ENCODE measurements around the gene SUSD3. TPM values are rescaled to one million over a fixed set of nuclear protein-coding genes. Genes with fewer than 3 reads are reported as not detected.
A peak's percentile ranks its signal among the peaks of the same experiment; 100 is the strongest.

Gene SUSD3
- total and polyA plus RNA-seq, 5 donors from 2014 or later: 68.7 to 229 (median 205) TPM

DNA sequence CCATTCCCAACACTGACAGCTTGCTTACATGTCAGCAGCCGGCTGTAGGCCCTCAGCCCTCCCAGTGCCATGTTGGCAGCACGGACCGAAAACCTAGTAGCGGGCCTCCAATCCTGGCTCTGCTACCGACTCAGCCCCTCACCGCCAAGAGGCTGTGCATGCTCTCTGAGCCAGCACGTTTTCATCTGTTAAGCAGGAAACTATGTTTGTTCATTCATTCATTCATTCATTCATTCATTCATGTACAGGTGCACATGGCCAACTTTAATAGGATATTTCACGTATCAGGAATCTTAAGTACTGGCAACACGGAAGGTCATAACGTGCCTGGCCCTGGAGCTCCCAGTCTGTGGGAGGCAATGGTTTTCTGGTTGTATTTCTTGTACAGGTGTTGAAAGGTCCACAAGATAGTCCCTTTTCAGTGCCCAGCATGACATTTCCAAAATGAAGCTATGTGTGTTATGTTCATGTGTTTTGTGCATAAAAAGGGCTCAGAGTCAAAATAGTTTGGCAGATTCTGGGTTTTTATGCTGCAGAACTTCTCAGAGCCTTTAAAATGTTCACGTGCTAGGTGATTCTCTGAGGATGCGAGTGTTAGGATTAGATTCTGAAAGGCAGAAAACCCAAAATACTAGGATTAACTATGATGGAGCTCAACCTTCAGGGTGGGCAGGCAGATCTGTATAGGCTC is 17.7 kb downstream of the SUSD3 start:
- Histone ChIP-seq H3K36me3 (ENCODE audit: control insufficient read depth, insufficient read depth, low read length) (peaks cover 68% of the 10 kb centered on the region), H3K27me3 (ENCODE audit: control insufficient read depth, insufficient read depth, low read length) (no peaks in the 10 kb centered on the region), H3K9me3 (ENCODE audit: control insufficient read depth in 2 of 2, low read length in 2 of 2) (no peaks in the 10 kb centered on the region), H3K4me1 (ENCODE audit: control insufficient read depth, insufficient read depth, low read length, poor library complexity, severe bottlenecking) (peaks cover 18% of the 10 kb centered on the region), H3K4me3 (ENCODE audit: low read depth, low read length) (no peak overlapping the region), H3K27ac (ENCODE audit: insufficient read depth, low read length, poor library complexity, severe bottlenecking) (no peak overlapping the region)
- ATAC-seq (ENCODE audit: low read depth in 2 of 2) (no peak), DNase-seq (no peak)
- Mint-ChIP-seq H3K4me3 (no peak overlapping the region), H3K4me1 (peaks cover 8 to 64% (median 22%) of the 10 kb centered on the region in 4 donors), H3K36me3 (peaks cover 33% of the 10 kb centered on the region), H3K27me3 (no peaks in the 10 kb centered on the region), H3K9me3 (no peaks in the 10 kb centered on the region), H3K27ac (peak overlapping the region in 1 of 3 donors; percentile 63)

- H3K36me3 ChIP-seq (ENCODE audit: control insufficient read depth, insufficient read depth, low read length): peaks cover 68% of the 10 kb centered on the region
- no peaks in the 10 kb centered on the region for H3K27me3 Mint-ChIP-seq
- DNase-seq (no peak), ATAC-seq (ENCODE audit: low read depth in 2 of 2) (no peak)
- no peak overlapping the region for H3K4me3 Mint-ChIP-seq
- H3K36me3 Mint-ChIP-seq: peaks cover 32% of the 10 kb centered on the region
- peaks cover 5 to 65% (median 22%) of the 10 kb centered on the region in 4 donors for H3K4me1 Mint-ChIP-seq
- H3K27ac ChIP-seq (ENCODE audit: insufficient read depth, low read length, poor library complexity, severe bottlenecking): no peak overlapping the region
- no peak overlapping the region for H3K4me3 ChIP-seq (ENCODE audit: low read depth, low read length)
- H3K9me3 Mint-ChIP-seq: no peaks in the 10 kb centered on the region
- H3K27me3 ChIP-seq (ENCODE audit: control insufficient read depth, insufficient read depth, low read length): no peaks in the 10 kb centered on the region
- no peaks in the 10 kb centered on the region for H3K9me3 ChIP-seq (ENCODE audit: control insufficient read depth in 2 of 2, low read length in 2 of 2)
- H3K27ac Mint-ChIP-seq: no peak overlapping the region
- H3K4me1 ChIP-seq (ENCODE audit: control insufficient read depth, insufficient read depth, low read length, poor library complexity, severe bottlenecking): peaks cover 15% of the 10 kb centered on the region
These were observed 18.3 kb downstream of the SUSD3 start for GRCh38 chr9:93076792-93077128.

- peaks cover 5 to 63% (median 22%) of the 10 kb centered on the region in 4 donors for H3K4me1 Mint-ChIP-seq
- Histone ChIP-seq H3K4me3 (ENCODE audit: low read depth, low read length) (no peak overlapping the region), H3K27me3 (ENCODE audit: control insufficient read depth, insufficient read depth, low read length) (no peaks in the 10 kb centered on the region), H3K4me1 (ENCODE audit: control insufficient read depth, insufficient read depth, low read length, poor library complexity, severe bottlenecking) (peaks cover 10% of the 10 kb centered on the region), H3K36me3 (ENCODE audit: control insufficient read depth, insufficient read depth, low read length) (peaks cover 66% of the 10 kb centered on the region), H3K9me3 (ENCODE audit: control insufficient read depth in 2 of 2, low read length in 2 of 2) (no peaks in the 10 kb centered on the region), H3K27ac (ENCODE audit: insufficient read depth, low read length, poor library complexity, severe bottlenecking) (no peak overlapping the region)
- H3K36me3 Mint-ChIP-seq: peaks cover 35% of the 10 kb centered on the region
- no peaks in the 10 kb centered on the region for H3K9me3 Mint-ChIP-seq
- H3K27ac Mint-ChIP-seq: peak overlapping the region in 2 of 3 donors; percentile 62 to 88
- no peak for DNase-seq
- no peaks in the 10 kb centered on the region for H3K27me3 Mint-ChIP-seq
- no peak for ATAC-seq (ENCODE audit: low read depth in 2 of 2)
- no peak overlapping the region for H3K4me3 Mint-ChIP-seq
These were observed 18.9 kb downstream of the SUSD3 start for GRCh38 chr9:93077367-93077766.

DNA sequence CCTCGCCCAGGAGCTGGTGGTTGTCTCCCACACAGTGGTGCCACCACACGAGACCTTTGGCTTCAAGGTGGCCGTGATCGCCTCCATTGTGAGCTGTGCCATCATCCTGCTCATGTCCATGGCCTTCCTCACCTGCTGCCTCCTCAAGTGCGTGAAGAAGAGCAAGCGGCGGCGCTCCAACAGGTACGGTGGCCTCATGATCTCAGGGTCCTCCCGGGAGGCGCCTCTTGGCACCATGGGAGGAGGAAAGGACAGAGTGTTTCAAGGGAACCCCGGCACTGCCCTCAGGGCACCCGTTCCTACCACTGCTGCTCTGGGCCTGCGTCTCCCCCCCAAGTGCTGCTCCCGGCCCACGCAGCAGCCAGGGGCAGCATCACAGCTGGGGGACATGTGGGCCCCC is 19.3 kb downstream of the SUSD3 start:
- Mint-ChIP-seq H3K27me3 (no peaks in the 10 kb centered on the region), H3K27ac (peak overlapping the region in 1 of 3 donors; percentile 62), H3K36me3 (peaks cover 32% of the 10 kb centered on the region), H3K4me1 (peaks cover 5 to 63% (median 18%) of the 10 kb centered on the region in 4 donors), H3K9me3 (no peaks in the 10 kb centered on the region), H3K4me3 (no peak overlapping the region)
- Histone ChIP-seq H3K4me1 (ENCODE audit: control insufficient read depth, insufficient read depth, low read length, poor library complexity, severe bottlenecking) (peaks cover 11% of the 10 kb centered on the region), H3K9me3 (ENCODE audit: control insufficient read depth in 2 of 2, low read length in 2 of 2) (no peaks in the 10 kb centered on the region), H3K27me3 (ENCODE audit: control insufficient read depth, insufficient read depth, low read length) (no peaks in the 10 kb centered on the region), H3K36me3 (ENCODE audit: control insufficient read depth, insufficient read depth, low read length) (peaks cover 64% of the 10 kb centered on the region), H3K4me3 (ENCODE audit: low read depth, low read length) (no peak overlapping the region), H3K27ac (ENCODE audit: insufficient read depth, low read length, poor library complexity, severe bottlenecking) (no peak overlapping the region)
- ATAC-seq (ENCODE audit: low read depth in 2 of 2) (no peak), DNase-seq (no peak)

DNA sequence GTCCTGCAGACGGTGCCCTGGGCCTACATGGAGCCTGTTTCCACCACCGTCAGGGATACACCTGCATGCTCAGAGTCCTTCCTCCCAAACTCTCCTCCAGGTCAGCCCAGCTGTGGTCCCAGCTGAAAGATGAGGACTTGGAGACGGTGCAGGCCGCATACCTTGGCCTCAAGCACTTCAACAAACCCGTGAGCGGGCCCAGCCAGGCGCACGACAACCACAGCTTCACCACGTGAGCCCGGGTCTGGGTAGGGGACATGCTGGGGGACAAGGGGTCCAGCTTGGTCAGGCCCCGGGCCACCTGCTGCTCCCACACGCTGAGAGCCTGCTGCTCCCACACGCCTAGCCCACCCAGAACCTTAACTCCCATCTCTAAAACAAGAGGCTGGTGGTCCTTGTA is 20.9 kb downstream of the SUSD3 start:
- H3K36me3 ChIP-seq (ENCODE audit: control insufficient read depth, insufficient read depth, low read length): peaks cover 62% of the 10 kb centered on the region
- Mint-ChIP-seq H3K36me3 (peaks cover 38% of the 10 kb centered on the region), H3K27ac (peak overlapping the region in 1 of 3 donors; percentile 85), H3K4me3 (no peak overlapping the region), H3K27me3 (no peaks in the 10 kb centered on the region), H3K4me1 (peaks cover 10 to 60% (median 24%) of the 10 kb centered on the region in 4 donors), H3K9me3 (peaks cover 0 to 4% (median 0%) of the 10 kb centered on the region in 7 donors)
- no peak overlapping the region for H3K27ac ChIP-seq (ENCODE audit: insufficient read depth, low read length, poor library complexity, severe bottlenecking)
- no peaks in the 10 kb centered on the region for H3K27me3 ChIP-seq (ENCODE audit: control insufficient read depth, insufficient read depth, low read length)
- no peak overlapping the region for H3K4me3 ChIP-seq (ENCODE audit: low read depth, low read length)
- H3K9me3 ChIP-seq (ENCODE audit: control insufficient read depth in 2 of 2, low read length in 2 of 2): no peaks in the 10 kb centered on the region
- no peak for DNase-seq
- H3K4me1 ChIP-seq (ENCODE audit: control insufficient read depth, insufficient read depth, low read length, poor library complexity, severe bottlenecking): peaks cover 25% of the 10 kb centered on the region
- ATAC-seq (ENCODE audit: low read depth in 2 of 2): no peak

DNA sequence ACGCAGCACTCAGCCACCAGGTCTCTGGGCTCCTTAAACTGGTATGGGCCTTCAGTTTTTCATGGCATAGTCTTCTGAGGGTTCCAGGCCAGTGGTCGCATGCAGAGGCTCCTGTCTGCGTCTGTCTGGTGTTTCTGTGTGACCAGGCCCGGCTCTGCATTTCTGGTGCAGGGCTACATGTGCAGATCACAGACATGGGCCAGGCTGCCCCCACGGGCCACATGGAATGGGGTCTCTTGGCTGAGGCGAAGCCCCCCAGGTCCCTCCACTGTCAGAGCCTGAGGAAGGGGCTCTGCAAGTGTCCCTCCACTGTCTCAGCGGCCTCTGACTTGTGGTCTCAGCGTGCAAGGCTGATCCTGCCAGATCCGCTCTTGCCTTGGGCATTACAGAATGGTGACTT is 21.9 kb downstream of the SUSD3 start:
- Mint-ChIP-seq H3K4me3 (no peak overlapping the region), H3K36me3 (peaks cover 41% of the 10 kb centered on the region), H3K9me3 (peaks cover 0 to 4% (median 0%) of the 10 kb centered on the region in 7 donors), H3K27ac (peak overlapping the region in 1 of 3 donors; percentile 68), H3K4me1 (peaks cover 5 to 50% (median 17%) of the 10 kb centered on the region in 4 donors), H3K27me3 (no peaks in the 10 kb centered on the region)
- no peaks in the 10 kb centered on the region for H3K9me3 ChIP-seq (ENCODE audit: control insufficient read depth in 2 of 2, low read length in 2 of 2)
- DNase-seq: no peak
- H3K36me3 ChIP-seq (ENCODE audit: control insufficient read depth, insufficient read depth, low read length): peaks cover 72% of the 10 kb centered on the region
- peaks cover 20% of the 10 kb centered on the region for H3K4me1 ChIP-seq (ENCODE audit: control insufficient read depth, insufficient read depth, low read length, poor library complexity, severe bottlenecking)
- H3K27ac ChIP-seq (ENCODE audit: insufficient read depth, low read length, poor library complexity, severe bottlenecking): no peak overlapping the region
- no peaks in the 10 kb centered on the region for H3K27me3 ChIP-seq (ENCODE audit: control insufficient read depth, insufficient read depth, low read length)
- H3K4me3 ChIP-seq (ENCODE audit: low read depth, low read length): no peak overlapping the region
- ATAC-seq (ENCODE audit: low read depth in 2 of 2): no peak

DNA sequence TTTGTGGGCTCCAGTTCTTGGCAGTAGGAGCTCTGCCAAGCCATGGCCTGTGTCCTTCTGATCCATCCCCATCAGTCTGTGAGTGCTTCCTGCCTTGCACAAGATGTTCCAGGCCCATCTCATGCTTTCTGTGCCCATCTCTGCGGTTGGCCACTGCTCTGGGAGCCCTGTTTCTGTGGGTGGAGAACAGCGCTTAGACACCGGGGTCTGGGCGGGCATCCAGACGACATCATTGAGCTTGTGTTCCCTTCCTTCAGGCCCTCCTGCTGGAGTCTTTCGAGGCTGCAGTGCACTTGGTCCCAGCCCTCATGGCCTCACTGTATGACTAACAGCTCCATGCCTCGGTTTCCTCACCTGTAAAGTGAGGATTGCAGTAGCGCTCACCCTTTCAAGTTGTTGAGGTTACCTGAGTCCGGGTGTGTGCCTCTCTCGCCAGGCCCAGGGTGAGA is 22.6 kb downstream of the SUSD3 start:
- H3K4me1 Mint-ChIP-seq: peaks cover 5 to 47% (median 16%) of the 10 kb centered on the region in 4 donors
- Histone ChIP-seq H3K9me3 (ENCODE audit: control insufficient read depth in 2 of 2, low read length in 2 of 2) (peaks cover 0 to 5% of the 10 kb centered on the region in 2 experiments), H3K4me1 (ENCODE audit: control insufficient read depth, insufficient read depth, low read length, poor library complexity, severe bottlenecking) (peaks cover 20% of the 10 kb centered on the region), H3K27ac (ENCODE audit: insufficient read depth, low read length, poor library complexity, severe bottlenecking) (no peak overlapping the region), H3K36me3 (ENCODE audit: control insufficient read depth, insufficient read depth, low read length) (peaks cover 78% of the 10 kb centered on the region), H3K4me3 (ENCODE audit: low read depth, low read length) (no peak overlapping the region), H3K27me3 (ENCODE audit: control insufficient read depth, insufficient read depth, low read length) (no peaks in the 10 kb centered on the region)
- DNase-seq (no peak), ATAC-seq (ENCODE audit: low read depth in 2 of 2) (no peak)
- H3K4me3 Mint-ChIP-seq: no peak overlapping the region
- peak overlapping the region in 2 of 3 donors; percentile 25 to 68 for H3K27ac Mint-ChIP-seq
- peaks cover 45% of the 10 kb centered on the region for H3K36me3 Mint-ChIP-seq
- H3K9me3 Mint-ChIP-seq: peaks cover 0 to 4% (median 0%) of the 10 kb centered on the region in 7 donors
- H3K27me3 Mint-ChIP-seq: no peaks in the 10 kb centered on the region

DNA sequence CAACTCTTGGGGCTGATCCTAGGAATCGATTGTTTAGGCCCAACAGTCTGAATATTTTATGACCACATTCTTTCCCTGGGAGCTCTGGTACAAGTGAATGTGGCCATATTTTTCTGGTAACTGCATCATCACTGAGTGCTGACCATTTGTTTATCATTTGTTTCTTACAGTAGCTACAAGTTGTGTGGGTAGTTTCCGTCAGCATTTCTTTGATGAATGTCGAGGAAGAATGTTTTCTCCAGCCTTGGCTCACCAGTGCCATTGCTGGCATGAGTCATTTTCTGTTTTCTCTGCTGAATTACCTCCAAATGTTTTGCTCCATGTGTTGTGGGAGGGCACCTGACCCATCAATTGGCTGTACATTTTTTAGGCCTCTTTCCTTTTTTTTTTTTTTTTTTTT is 23.4 kb downstream of the SUSD3 start:
- Histone ChIP-seq H3K9me3 (ENCODE audit: control insufficient read depth in 2 of 2, low read length in 2 of 2) (peaks cover 0 to 5% of the 10 kb centered on the region in 2 experiments), H3K27me3 (ENCODE audit: control insufficient read depth, insufficient read depth, low read length) (no peaks in the 10 kb centered on the region), H3K36me3 (ENCODE audit: control insufficient read depth, insufficient read depth, low read length) (peaks cover 80% of the 10 kb centered on the region), H3K4me3 (ENCODE audit: low read depth, low read length) (no peak overlapping the region), H3K4me1 (ENCODE audit: control insufficient read depth, insufficient read depth, low read length, poor library complexity, severe bottlenecking) (peaks cover 20% of the 10 kb centered on the region), H3K27ac (ENCODE audit: insufficient read depth, low read length, poor library complexity, severe bottlenecking) (peak overlapping the region; percentile 5)
- no peak for ATAC-seq (ENCODE audit: low read depth in 2 of 2)
- peaks cover 0 to 4% (median 0%) of the 10 kb centered on the region in 7 donors for H3K9me3 Mint-ChIP-seq
- H3K4me3 Mint-ChIP-seq: no peak overlapping the region
- H3K4me1 Mint-ChIP-seq: peaks cover 5 to 42% (median 12%) of the 10 kb centered on the region in 4 donors
- H3K27ac Mint-ChIP-seq: peak overlapping the region; percentile 46 to 69 (median 68)
- no peaks in the 10 kb centered on the region for H3K27me3 Mint-ChIP-seq
- peaks cover 44% of the 10 kb centered on the region for H3K36me3 Mint-ChIP-seq
- DNase-seq: no peak

Data from CD4-positive, CD25-positive, alpha-beta regulatory T cell (primary cell).